ENCODE data around the gene PCP2.

DNA sequence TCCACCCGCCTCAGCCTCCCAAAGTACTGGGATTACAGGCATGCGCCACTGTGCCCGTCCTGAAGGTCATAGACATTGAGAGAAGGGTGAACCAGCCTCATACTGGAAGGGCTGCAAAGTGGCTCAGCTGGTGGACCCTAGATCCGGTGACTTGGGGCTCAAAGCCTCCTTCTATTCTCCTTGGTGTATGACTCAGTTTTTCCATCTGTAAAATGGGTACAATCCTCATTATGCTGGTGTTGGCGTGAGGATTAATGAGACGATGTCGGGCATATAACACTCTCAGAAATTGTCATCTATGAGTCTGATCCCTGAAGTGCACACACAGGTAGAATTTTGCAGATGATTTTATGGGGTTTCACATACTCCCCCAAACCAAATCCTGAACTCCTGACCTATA is 43.7 kb downstream of the PCP2 start:
- TF ChIP-seq EZH2phosphoT487 (IDR thresholded peaks at IDR 0.05; ENCODE audit: insufficient read depth, low read depth) = no peak
- TF ChIP-seq EZH2 (IDR thresholded peaks at IDR 0.05; ENCODE audit: insufficient read depth, poor library complexity, severe bottlenecking) = no peak

All from GM23248 (cell line).